PC-3 (cell line): Measurements from ENCODE around the gene B3GNT8.

Source experiments
- EZH2 ChIP-seq: fragments of 300-600 bp; sonication (generic); IDR thresholded peaks from one replicate; pipeline ENCODE4 v1.6.1; 2017; ENCODE audit warnings: antibody characterized with exemption, mild to moderate bottlenecking, low read length; ENCODE audit not compliant: unreplicated experiment
- EZH2phosphoT487 ChIP-seq: fragments of 300-600 bp; sonication (generic); IDR thresholded peaks from 2 replicates; pipeline ENCODE4 v1.6.1; 2018; ENCODE audit warnings: mild to moderate bottlenecking, antibody characterized with exemption, low read length, borderline replicate concordance
- TF ChIP-seq, protein P1 (sequence below): fragments of 300-600 bp; sonication (generic); conservative IDR thresholded peaks from 2 replicates; pipeline ENCODE4 v1.5.1; 2017; ENCODE audit warnings: antibody characterized with exemption, low read depth, mild to moderate bottlenecking, low read length

DNA sequence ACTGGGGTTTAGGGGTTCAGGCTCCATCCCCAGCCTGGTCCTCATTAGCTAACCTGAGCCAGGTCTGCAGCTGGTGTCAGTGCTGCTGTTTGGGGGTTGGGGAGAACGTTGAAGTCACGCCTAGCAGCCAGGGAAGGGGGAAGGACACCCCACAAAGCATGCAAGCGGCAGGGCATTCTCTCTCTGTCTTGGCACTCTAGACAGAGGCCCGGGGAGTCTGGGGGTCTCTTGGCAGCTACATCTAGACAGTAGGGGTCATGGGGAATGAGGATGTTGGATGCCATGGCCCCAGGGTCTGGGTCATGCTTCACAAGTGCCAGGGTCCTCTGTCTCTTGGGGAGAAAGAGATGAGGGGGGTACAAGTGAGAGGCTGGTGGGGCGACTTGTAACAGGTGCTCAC lies 18.4 kb upstream of the B3GNT8 start:
- TF ChIP-seq, protein P1, sequence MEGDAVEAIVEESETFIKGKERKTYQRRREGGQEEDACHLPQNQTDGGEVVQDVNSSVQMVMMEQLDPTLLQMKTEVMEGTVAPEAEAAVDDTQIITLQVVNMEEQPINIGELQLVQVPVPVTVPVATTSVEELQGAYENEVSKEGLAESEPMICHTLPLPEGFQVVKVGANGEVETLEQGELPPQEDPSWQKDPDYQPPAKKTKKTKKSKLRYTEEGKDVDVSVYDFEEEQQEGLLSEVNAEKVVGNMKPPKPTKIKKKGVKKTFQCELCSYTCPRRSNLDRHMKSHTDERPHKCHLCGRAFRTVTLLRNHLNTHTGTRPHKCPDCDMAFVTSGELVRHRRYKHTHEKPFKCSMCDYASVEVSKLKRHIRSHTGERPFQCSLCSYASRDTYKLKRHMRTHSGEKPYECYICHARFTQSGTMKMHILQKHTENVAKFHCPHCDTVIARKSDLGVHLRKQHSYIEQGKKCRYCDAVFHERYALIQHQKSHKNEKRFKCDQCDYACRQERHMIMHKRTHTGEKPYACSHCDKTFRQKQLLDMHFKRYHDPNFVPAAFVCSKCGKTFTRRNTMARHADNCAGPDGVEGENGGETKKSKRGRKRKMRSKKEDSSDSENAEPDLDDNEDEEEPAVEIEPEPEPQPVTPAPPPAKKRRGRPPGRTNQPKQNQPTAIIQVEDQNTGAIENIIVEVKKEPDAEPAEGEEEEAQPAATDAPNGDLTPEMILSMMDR, result no peak
- TF ChIP-seq EZH2 (no peak), EZH2phosphoT487 (no peak)
